ENCODE results near the gene TRIO. TPM values are rescaled to one million over a fixed set of nuclear protein-coding genes. Genes with fewer than 3 reads are reported as not detected.

TRIO gene
- total and polyA plus RNA-seq, 12 donors = 26.2 to 85.2 (median 61.9) TPM

DNA sequence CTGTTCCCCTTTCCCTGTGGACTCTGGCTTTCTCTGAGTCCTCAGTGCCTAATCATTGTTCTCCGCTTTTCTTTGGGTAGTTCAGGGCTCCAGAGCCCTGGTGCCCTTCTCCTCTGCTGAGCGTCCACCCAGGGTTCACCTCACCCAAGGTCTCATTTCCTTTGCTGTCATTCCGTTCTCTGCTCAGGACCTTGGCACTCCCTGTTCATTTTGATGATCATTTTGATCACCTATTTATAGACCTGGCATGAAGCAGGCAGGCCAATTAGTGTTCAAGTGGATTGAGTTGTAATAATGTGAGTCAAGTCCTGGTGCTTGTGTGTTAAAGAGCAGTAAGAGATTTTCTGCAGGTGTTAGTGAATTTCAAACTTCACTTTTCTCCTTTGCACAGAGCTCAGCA, 3.6 kb downstream of the TRIO start:
- no peaks in the 10 kb centered on the region for H3K27me3 ChIP-seq
- no peaks in the 10 kb centered on the region for H3K36me3 ChIP-seq
- intact Hi-C loops (cut with DNase I) = loop anchor here in 7 of 10 donors (5.0 to 10.0 kb wide), 6 partner anchors 36 to 121 kb away; no protein-coding TSS in a partner anchor
- no peak for TF ChIP-seq CTCF (IDR thresholded peaks at IDR 0.05)
- peak in 2 of 8 donors; percentile 5 to 8 for ATAC-seq
- DNase-seq = no peak
- WGBS, 2 donors = 38 to 60% methylated on average over 3 of the region's 3 CpGs
- peaks cover 16 to 74% (median 61%) of the 10 kb centered on the region in 9 donors for H3K4me1 ChIP-seq
- peak overlapping the region in 5 of 10 donors; percentile 82 to 96 (median 94) for H3K4me3 ChIP-seq
- peak overlapping the region in 9 of 10 donors; percentile 93 to 98 (median 93) for H3K27ac ChIP-seq
- no peaks in the 10 kb centered on the region for H3K9me3 ChIP-seq

GRCh38 chr5:14147210-14147609, 4.1 kb downstream of the TRIO start:
- ATAC-seq (no peak), DNase-seq (no peak)
- Histone ChIP-seq H3K9me3 (no peaks in the 10 kb centered on the region), H3K27ac (peak overlapping the region in 8 of 10 donors; percentile 93 to 97 (median 93)), H3K4me3 (peak overlapping the region in 4 of 10 donors; percentile 91 to 96 (median 95)), H3K4me1 (peaks cover 16 to 74% (median 58%) of the 10 kb centered on the region in 9 donors), H3K27me3 (no peaks in the 10 kb centered on the region), H3K36me3 (no peaks in the 10 kb centered on the region)
- intact Hi-C loops (cut with DNase I) = loop anchor here in 7 of 10 donors (5.0 to 10.0 kb wide), 6 partner anchors 35 to 120 kb away; no protein-coding TSS in a partner anchor
- 22 to 39% methylated on average over 8 of the region's 8 CpGs for WGBS, 2 donors
- TF ChIP-seq CTCF (IDR thresholded peaks at IDR 0.05) = no peak

DNA sequence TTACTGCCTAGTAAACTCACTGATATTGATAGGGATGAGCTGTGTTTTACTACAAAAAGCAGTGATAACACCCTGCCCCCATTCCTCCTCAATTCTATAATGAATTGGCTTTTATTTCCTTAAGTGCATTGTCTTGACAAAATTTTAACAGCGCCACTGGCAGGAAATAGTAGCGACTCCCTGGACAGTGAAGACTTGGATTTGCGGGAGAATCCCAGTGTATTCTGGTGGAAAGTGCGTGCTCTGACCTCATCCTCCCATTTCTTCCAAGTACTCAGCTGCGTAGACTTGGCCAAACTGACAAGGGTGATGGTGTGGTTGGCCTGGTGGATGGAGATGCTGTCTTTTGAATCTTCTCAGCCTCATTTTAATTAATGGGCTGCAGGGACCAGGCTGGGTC, 5.3 kb downstream of the TRIO start:
- Histone ChIP-seq H3K36me3 (no peaks in the 10 kb centered on the region), H3K27me3 (no peaks in the 10 kb centered on the region), H3K9me3 (no peaks in the 10 kb centered on the region), H3K4me1 (peaks cover 16 to 84% (median 66%) of the 10 kb centered on the region in 9 donors), H3K4me3 (no peak overlapping the region), H3K27ac (peak overlapping the region in 2 of 10 donors; percentile 13 to 97)
- 66 to 70% methylated on average over 5 of the region's 5 CpGs for WGBS, 2 donors
- intact Hi-C loops (cut with DNase I) = loop anchor here in 7 of 10 donors (5.0 to 10.0 kb wide), 6 partner anchors 34 to 119 kb away; no protein-coding TSS in a partner anchor
- no peak for TF ChIP-seq CTCF (IDR thresholded peaks at IDR 0.05)
- ATAC-seq = no peak
- DNase-seq = no peak

DNA sequence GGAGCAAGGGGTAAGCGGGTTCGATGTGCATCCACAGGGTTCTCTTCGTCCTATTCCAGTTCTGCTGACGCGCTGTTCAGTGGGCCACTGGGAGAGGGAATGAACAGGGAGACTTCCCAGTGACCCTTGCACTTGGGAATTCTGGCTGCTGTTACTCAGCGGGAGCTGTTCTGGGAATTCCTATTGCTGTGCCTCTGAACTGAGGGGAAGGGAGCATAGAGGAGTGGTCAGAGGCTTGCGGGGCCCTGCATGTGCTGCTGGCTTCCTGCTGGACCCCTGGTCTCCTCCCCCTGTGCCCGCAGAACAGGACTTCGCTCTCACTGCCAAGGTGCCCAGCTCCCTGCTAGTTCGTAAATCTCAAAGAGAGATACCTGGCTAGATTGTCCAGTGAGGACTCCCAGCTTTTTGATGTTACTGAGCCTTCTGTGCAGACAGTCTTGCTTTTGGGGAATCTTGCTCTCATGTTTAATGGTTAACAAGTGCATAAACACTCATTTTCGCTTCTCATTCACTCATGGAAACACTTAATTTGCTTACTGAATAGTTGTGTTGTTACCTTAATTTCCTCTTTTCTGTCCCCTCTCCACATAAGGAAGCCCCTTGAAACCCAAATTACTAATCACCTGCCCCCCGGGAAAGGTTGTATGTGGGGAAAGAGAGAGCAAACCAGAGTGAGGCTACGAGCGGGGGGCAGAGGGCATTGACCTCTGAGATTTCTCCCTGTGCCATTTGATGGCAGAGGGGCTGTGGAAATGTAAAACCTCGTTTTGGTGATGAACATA, 5.9 kb downstream of the TRIO start:
- 74 to 77% methylated on average over 15 of the region's 15 CpGs for WGBS, 2 donors
- Histone ChIP-seq H3K27ac (peak overlapping the region in 3 of 10 donors; percentile 10 to 33 (median 13)), H3K4me1 (peaks cover 16 to 90% (median 70%) of the 10 kb centered on the region in 9 donors), H3K9me3 (no peaks in the 10 kb centered on the region), H3K36me3 (no peaks in the 10 kb centered on the region), H3K27me3 (no peaks in the 10 kb centered on the region), H3K4me3 (no peak overlapping the region)
- DNase-seq = no peak
- TF ChIP-seq CTCF (IDR thresholded peaks at IDR 0.05) = no peak
- ATAC-seq = no peak
- intact Hi-C loops (cut with DNase I) = loop anchor here in 7 of 10 donors (5.0 to 10.0 kb wide), 6 partner anchors 33 to 118 kb away; no protein-coding TSS in a partner anchor

Data from heart right ventricle (tissue), 16 donors.